Liver (tissue), 9 donors: ENCODE measurements around the gene MAPK8. TPM values are rescaled to one million over a fixed set of nuclear protein-coding genes. Genes with fewer than 3 reads are reported as not detected.

Source experiments
- DNase-seq: peaks from one replicate; pipeline ENCODE4 v3.0.0-alpha.2; 2017; ENCODE audit warnings: low spot score
- H3K27ac ChIP-seq, 2 donors: one replicate each; pipeline ENCODE4 v1.7.0; 2013; ENCODE audit warnings: inconsistent platforms in 2 of 2, low read length in 2 of 2, control low read depth in 1 of 2, low read depth in 1 of 2, mild to moderate bottlenecking in 1 of 2
- H3K27me3 ChIP-seq, 4 donors: one replicate each; pipeline versions ENCODE4 v1.6.1 to v1.7.0; 2013; ENCODE audit warnings: low read length in 3 of 4, inconsistent platforms in 1 of 4, mild to moderate bottlenecking in 1 of 4, moderate library complexity in 1 of 4; ENCODE audit not compliant: control insufficient read depth in 4 of 4, insufficient read depth in 4 of 4
- H3K36me3 ChIP-seq, 4 donors: one replicate each; pipeline versions ENCODE4 v1.6.1 to v1.7.0; 2013; ENCODE audit warnings: low read length in 3 of 4, mild to moderate bottlenecking in 3 of 4, low read depth in 1 of 4, moderate library complexity in 1 of 4; ENCODE audit not compliant: control insufficient read depth in 4 of 4, insufficient read depth in 3 of 4
- H3K4me1 ChIP-seq, 4 donors: one replicate each; pipeline versions ENCODE4 v1.6.1 to v1.7.0; 2013; ENCODE audit warnings: low read length in 3 of 4, mild to moderate bottlenecking in 3 of 4, moderate library complexity in 1 of 4; ENCODE audit not compliant: control insufficient read depth in 4 of 4, insufficient read depth in 4 of 4
- H3K4me3 ChIP-seq, 3 donors: one replicate each; pipeline versions ENCODE4 v1.6.1 to v1.7.0; 2013; ENCODE audit warnings: low read length in 3 of 3, control low read depth in 1 of 3, low read depth in 1 of 3, mild to moderate bottlenecking in 1 of 3
- H3K9ac ChIP-seq, 2 donors: one replicate each; pipeline ENCODE4 v1.7.0; 2013; ENCODE audit warnings: low read length in 2 of 2, mild to moderate bottlenecking in 2 of 2, moderate library complexity in 2 of 2, control low read depth in 1 of 2, low read depth in 1 of 2
- H3K9me3 ChIP-seq, 4 donors: one replicate each; pipeline versions ENCODE4 v1.6.1 to v1.7.0; 2013; ENCODE audit warnings: low read length in 3 of 4; ENCODE audit not compliant: control insufficient read depth in 4 of 4
- ATF3 ChIP-seq: IDR thresholded peaks from 2 replicates; pipeline ENCODE4 v1.6.1; 2016; ENCODE audit warnings: antibody characterized with exemption
- FOXA1 ChIP-seq: IDR thresholded peaks from 2 replicates; pipeline ENCODE4 v1.6.1; 2016; ENCODE audit warnings: antibody characterized with exemption
- FOXA2 ChIP-seq: IDR thresholded peaks from 2 replicates; pipeline ENCODE4 v1.6.1; 2016; ENCODE audit warnings: antibody characterized with exemption
- GABPA ChIP-seq, 2 donors: IDR thresholded peaks in 1 of 2; conservative IDR thresholded peaks in 1 of 2; 2 replicates each; pipeline ENCODE4 v1.6.1; 2016; ENCODE audit warnings: antibody characterized with exemption in 2 of 2, mild to moderate bottlenecking in 1 of 2, moderate library complexity in 1 of 2
- HNF4G ChIP-seq: IDR thresholded peaks from 2 replicates; pipeline ENCODE4 v1.6.1; 2016; ENCODE audit warnings: antibody characterized with exemption
- NR2F2 ChIP-seq: IDR thresholded peaks from 2 replicates; pipeline ENCODE4 v1.6.1; 2016; ENCODE audit warnings: antibody characterized with exemption
- RXRA ChIP-seq, 2 donors: IDR thresholded peaks; 2 replicates each; pipeline ENCODE4 v1.6.1; 2017 to 2018; ENCODE audit warnings: antibody characterized with exemption in 2 of 2, mild to moderate bottlenecking in 1 of 2
- SP1 ChIP-seq: IDR thresholded peaks from 2 replicates; pipeline ENCODE4 v1.6.1; 2018; ENCODE audit warnings: antibody characterized with exemption, mild to moderate bottlenecking
- TAF1 ChIP-seq: conservative IDR thresholded peaks from 2 replicates; pipeline ENCODE4 v1.6.1; 2016; ENCODE audit warnings: antibody characterized with exemption, mild to moderate bottlenecking
- YY1 ChIP-seq: IDR thresholded peaks from 2 replicates; pipeline ENCODE4 v1.6.1; 2016; ENCODE audit warnings: antibody characterized with exemption, mild to moderate bottlenecking
- ZBTB33 ChIP-seq: IDR thresholded peaks from 2 replicates; pipeline ENCODE4 v1.6.1; 2016; ENCODE audit warnings: antibody characterized with exemption
- WGBS: extraction: QIAGEN DNeasy Blood & Tissue Kit; methylation state at CpG from one replicate; pipeline ENCODE4 v1.1.7; 2013; 5-methylcytosine and 5-hydroxymethylcytosine counted together
- polyA plus RNA-seq, 2 donors: library from polyadenylated mRNA; stranded (reverse) in 1 of 2; unstranded in 1 of 2; fragments of 200-250 nt in 1 of 2; fragments of >200 nt in 1 of 2; fragmentation: Nextera tagmentation in 1 of 2; extraction: Ambion mirVana in 1 of 2; gene quantifications; one replicate each; pipeline versions ENCODE4 v1.2.1 to v1.2.3, GENCODE V29; 2013 to 2015
- total RNA-seq, 2 donors: library from RNA; depleted of rRNA; stranded (reverse); fragments of >200 nt; gene quantifications; one replicate each; pipeline ENCODE4 v1.2.3, GENCODE V29; 2014
- TF ChIP-seq, protein P1 (sequence below): IDR thresholded peaks from 2 replicates; pipeline ENCODE4 v1.6.1; 2016; ENCODE audit warnings: antibody characterized with exemption
- donor health status: healthy.
- donor health status: healthy.
- donor health status: healthy.
- donor health status: healthy.
- donor health status: healthy.

Gene MAPK8
- total and polyA plus RNA-seq, 4 donors = 14.9 to 51.6 (median 24.8) TPM

DNA sequence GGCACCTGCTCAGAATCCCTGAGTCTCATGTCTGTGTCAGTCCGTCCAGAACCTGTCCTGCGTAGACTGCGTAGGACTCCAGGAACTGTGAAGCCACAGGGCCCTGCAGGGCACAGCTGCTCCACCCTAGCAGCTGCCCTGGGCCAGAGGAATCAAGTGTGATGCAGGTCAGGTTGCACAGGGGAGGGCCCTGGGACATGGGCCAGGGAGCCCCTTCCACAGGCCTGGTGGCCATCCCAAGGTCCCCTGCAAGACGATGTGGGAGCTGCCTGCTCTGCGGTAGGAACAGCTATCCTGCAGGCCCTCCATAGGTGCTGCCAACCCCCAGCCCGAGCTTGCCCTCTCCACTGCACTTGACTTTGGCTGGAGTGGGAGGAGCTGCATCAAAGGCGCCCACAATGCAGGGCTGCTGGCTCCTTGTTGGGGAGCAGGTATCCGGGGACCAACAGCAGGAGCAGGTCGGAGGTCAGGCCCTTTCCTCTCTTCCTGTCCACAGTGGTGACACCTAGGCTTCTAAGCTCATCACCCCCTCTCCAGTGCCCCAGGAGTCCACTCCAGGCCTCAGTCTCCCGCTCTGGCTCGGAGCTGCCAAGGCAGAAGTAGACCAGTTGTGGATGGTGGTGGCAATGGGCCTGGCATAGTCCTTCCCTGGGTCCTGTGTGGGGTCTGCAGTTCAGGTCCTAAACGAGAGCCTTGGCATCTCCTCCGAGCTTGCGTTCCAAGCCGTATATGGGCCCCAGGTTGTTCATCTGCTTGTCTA, 149.1 kb downstream of the MAPK8 start:
- DNase-seq = peak; percentile 32
- 97% methylated on average over 15 of the region's 15 CpGs for WGBS
- no peak overlapping the region for H3K27ac ChIP-seq
- peaks cover 0 to 3% (median 0%) of the 10 kb centered on the region in 4 donors for H3K4me1 ChIP-seq
- no peaks in the 10 kb centered on the region for H3K9me3 ChIP-seq
- no peak overlapping the region for H3K9ac ChIP-seq
- H3K36me3 ChIP-seq = no peaks in the 10 kb centered on the region
- TF ChIP-seq FOXA1 (no peak), NR2F2 (no peak), ATF3 (no peak), SP1 (no peak), ZBTB33 (no peak), TAF1 (no peak), FOXA2 (no peak)
- TF ChIP-seq, protein P1, sequence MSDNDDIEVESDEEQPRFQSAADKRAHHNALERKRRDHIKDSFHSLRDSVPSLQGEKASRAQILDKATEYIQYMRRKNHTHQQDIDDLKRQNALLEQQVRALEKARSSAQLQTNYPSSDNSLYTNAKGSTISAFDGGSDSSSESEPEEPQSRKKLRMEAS = no peak
- no peak overlapping the region for H3K4me3 ChIP-seq
- H3K27me3 ChIP-seq = no peaks in the 10 kb centered on the region

GRCh38 chr10:48456361-48456804, 149.9 kb downstream of the MAPK8 start:
- Histone ChIP-seq H3K4me1 (peaks cover 0 to 3% (median 0%) of the 10 kb centered on the region in 4 donors), H3K4me3 (no peak overlapping the region), H3K27ac (no peak overlapping the region), H3K9ac (no peak overlapping the region), H3K36me3 (no peaks in the 10 kb centered on the region), H3K9me3 (no peaks in the 10 kb centered on the region), H3K27me3 (no peaks in the 10 kb centered on the region)
- 46% methylated on average over 9 of the region's 9 CpGs for WGBS
- TF ChIP-seq GABPA (IDR thresholded peaks at IDR 0.05 in 1 of 2, conservative IDR thresholded peaks at IDR 0.05 in 1 of 2) (no peak), RXRA (IDR thresholded peaks at IDR 0.05) (no peak), FOXA2 (no peak), HNF4G (no peak), FOXA1 (no peak), ZBTB33 (no peak), YY1 (no peak)
- DNase-seq = peak; percentile 51
